NCI-H2196 (cell line): ENCODE results near the gene TEN1.
A peak's percentile ranks its signal among the peaks of the same experiment; 100 is the strongest.

Source experiments
- DNase-seq: peaks from one replicate; lab custom pipeline; 2025; ENCODE audit not compliant: unreplicated experiment; lab: John Stamatoyannopoulos, UW

TEN1 gene

GRCh38 chr17:76005263-76006149 is 26.5 kb downstream of the TEN1 start:
- peak; percentile 95 for DNase-seq

GRCh38 chr17:76007131-76007849 is 28.2 kb downstream of the TEN1 start:
- no peak for DNase-seq

GRCh38 chr17:76007850-76008165 is 28.8 kb downstream of the TEN1 start:
- no peak for DNase-seq

- no peak for DNase-seq
Observed at GRCh38 chr17:76008208-76008607, 29.2 kb downstream of the TEN1 start.

GRCh38 chr17:76008630-76009425 is 29.8 kb downstream of the TEN1 start:
- DNase-seq, result no peak

GRCh38 chr17:76009447-76009846 is 30.4 kb downstream of the TEN1 start:
- DNase-seq, result no peak

GRCh38 chr17:76009969-76010661 is 31.1 kb downstream of the TEN1 start:
- no peak for DNase-seq

- no peak for DNase-seq
Observed at GRCh38 chr17:76011951-76012350, 32.9 kb downstream of the TEN1 start.

GRCh38 chr17:76013377-76013932 is 34.4 kb downstream of the TEN1 start:
- DNase-seq, result no peak

GRCh38 chr17:76014100-76014924 is 35.3 kb downstream of the TEN1 start:
- peak; percentile 97 for DNase-seq

- peak; percentile 98 for DNase-seq
Observed at GRCh38 chr17:76014925-76015261, 35.9 kb downstream of the TEN1 start.

- no peak for DNase-seq
Observed at GRCh38 chr17:76017481-76018339, 38.7 kb downstream of the TEN1 start.

- no peak for DNase-seq
Observed at GRCh38 chr17:76018340-76018680, 39.3 kb downstream of the TEN1 start.

GRCh38 chr17:76018801-76019200 is 39.8 kb downstream of the TEN1 start:
- DNase-seq, result no peak

- no peak for DNase-seq
Observed at GRCh38 chr17:76019833-76020467, 40.9 kb downstream of the TEN1 start.

- DNase-seq, result no peak
Observed at GRCh38 chr17:76022285-76022684, 43.2 kb downstream of the TEN1 start.

- no peak for DNase-seq
Observed at GRCh38 chr17:76022973-76023899, 44.2 kb downstream of the TEN1 start.

- no peak for DNase-seq
Observed at GRCh38 chr17:76023900-76024237, 44.8 kb downstream of the TEN1 start.
